ES-I3 (cell line): ENCODE measurements around the gene FLYWCH1.
A peak's percentile ranks its signal among the peaks of the same experiment; 100 is the strongest.
"Not testable (repeated sequence)": the region's sequence is repeated elsewhere in the genome, so short reads cannot be mapped to it uniquely, and the experiment has no call there.

Experiments used
- H3K36me3 ChIP-seq: 2 replicates; pipeline ENCODE4 v1.6.1; 2013; ENCODE audit warnings: mild to moderate bottlenecking, low read length, control low read depth, moderate library complexity; ENCODE audit not compliant: insufficient read depth
- H3K4me1 ChIP-seq: 2 replicates; pipeline ENCODE4 v1.6.1; 2013; ENCODE audit warnings: mild to moderate bottlenecking, control low read depth, low read length; ENCODE audit not compliant: insufficient read depth
- H3K9ac ChIP-seq: 2 replicates; pipeline ENCODE4 v1.6.1; 2013; ENCODE audit warnings: low read depth, mild to moderate bottlenecking, low read length, moderate library complexity
- H3K9me3 ChIP-seq: 2 replicates; pipeline ENCODE4 v1.6.1; 2013; ENCODE audit warnings: mild to moderate bottlenecking, low read length, moderate library complexity; ENCODE audit not compliant: control insufficient read depth, insufficient read depth

The FLYWCH1 gene

DNA sequence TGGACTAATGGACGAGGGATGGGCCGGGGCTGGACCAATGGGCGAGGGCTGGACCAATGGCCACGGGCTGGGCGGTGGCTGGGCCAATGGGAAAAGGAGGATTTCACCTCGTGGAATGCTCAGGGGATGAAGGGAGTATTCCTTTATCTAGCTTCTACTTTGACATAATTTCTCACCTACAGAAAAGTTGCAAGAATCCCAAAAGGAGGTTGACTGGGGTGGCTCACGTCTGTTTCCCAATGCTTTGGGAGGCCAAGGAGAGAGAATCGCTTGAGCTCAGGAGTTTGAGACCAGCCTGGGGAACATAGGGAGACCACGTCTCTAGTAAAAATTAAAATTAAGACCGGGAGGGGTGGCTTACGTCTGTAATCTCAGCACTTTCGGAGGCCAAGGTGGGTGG, 5.7 kb upstream of the FLYWCH1 start:
- no peaks in the 10 kb centered on the region for H3K4me1 ChIP-seq
- no peaks in the 10 kb centered on the region for H3K9me3 ChIP-seq
- H3K9ac ChIP-seq, result peak overlapping the region; percentile 58
- no peaks in the 10 kb centered on the region for H3K36me3 ChIP-seq

DNA sequence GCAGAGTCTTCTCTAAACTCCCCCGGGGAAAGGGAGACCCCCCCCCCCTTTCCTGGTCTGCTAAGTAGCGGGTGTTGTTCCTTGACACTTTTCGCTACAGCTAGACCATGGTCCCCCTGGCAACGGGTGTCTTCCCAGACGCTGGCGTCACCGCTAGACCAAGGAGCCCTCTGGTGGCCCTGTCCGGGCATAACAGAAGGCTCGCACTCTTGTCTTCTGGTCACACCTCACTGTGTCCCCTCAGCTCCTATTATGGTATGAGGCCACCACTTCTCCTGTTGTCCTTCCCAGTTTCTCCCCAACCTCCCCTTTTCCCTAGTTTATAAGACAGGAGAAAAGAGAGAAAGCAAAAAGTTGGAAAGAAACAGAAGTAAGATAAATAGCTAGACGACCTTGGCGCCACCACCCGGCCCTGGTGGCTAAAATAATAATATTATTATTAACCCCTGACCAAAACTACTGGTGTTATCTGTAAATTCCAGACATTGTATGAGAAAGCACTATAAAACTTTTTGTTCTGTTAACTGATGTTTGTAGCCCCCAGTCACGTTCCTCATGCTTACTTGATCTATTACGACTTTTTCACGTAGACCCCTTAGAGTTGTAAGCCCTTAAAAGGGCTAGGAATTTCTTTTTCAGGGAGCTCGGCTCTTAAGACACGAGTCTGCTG, 4.5 kb upstream of the FLYWCH1 start:
- not testable (repeated sequence) for H3K9ac ChIP-seq, H3K36me3 ChIP-seq, H3K9me3 ChIP-seq, H3K4me1 ChIP-seq

DNA sequence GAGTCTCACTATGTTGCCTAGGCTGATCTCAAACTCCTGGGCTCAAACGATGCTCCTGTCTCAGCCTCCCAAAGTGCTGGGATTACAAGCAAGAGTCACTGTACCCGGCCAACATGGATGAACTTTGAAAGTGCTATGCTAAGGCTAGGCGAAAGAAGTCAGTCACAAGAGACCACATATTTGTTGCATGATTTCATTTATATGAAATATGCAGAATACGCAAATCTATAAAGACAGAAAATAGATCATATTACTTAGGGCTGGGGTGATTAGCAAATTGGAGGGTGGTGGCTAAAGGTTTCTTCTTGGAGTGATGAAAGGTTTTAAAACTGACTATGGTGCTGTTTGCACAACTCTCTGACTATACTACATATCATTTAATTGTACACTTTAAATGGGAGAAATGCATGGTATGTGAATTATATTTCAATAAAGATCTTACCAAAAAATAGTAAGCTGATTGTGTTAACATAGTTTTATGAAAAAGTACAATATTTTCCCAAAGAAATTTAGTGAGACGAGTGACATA, 1.2 kb upstream of the FLYWCH1 start:
- Histone ChIP-seq H3K4me1 (no peaks in the 10 kb centered on the region), H3K9me3 (no peaks in the 10 kb centered on the region), H3K9ac (no peak overlapping the region), H3K36me3 (no peaks in the 10 kb centered on the region)

DNA sequence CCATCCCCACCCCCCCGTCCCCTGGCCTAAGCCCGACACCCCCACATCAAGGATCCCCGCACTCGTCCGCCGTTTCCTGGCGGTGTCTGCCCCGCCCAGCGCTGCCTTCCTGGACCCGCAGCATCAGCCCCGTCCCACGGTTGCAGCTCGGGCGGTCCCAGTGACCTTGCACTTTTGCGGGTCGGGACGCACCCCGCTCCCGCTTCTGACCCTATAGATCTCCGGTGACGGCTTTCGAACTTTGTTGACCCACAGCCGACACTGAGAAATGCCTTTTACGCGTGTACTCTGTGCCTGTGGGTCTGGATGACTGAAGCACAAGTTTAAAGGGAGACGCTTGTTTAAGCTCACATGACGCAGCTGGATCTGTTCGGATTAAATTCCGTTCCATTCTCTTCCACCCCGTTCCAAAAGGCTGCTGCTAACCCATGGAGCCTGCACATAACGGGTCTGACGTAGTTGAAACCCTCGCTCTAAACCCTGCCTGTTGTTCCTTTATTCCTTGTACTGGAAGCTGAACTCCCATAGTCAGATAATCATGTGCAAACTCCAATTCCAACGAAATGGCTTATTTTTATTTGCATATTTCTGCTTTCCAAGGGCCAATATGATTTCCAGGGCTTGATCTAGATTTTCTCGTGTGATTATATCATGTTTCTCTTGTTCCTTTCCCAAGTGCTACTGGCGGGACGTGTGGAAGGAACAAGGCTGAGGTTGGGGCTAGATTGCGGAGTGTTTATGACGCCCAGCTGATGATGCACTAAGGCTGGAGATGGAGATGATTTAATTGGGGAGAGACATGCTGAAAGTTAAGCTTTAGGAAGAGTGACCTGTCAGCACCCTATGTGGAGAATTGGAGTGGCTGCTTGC, 834 bp downstream of the FLYWCH1 start:
- Histone ChIP-seq H3K9me3 (no peaks in the 10 kb centered on the region), H3K36me3 (no peaks in the 10 kb centered on the region), H3K4me1 (no peaks in the 10 kb centered on the region), H3K9ac (peak overlapping the region; percentile 92)

DNA sequence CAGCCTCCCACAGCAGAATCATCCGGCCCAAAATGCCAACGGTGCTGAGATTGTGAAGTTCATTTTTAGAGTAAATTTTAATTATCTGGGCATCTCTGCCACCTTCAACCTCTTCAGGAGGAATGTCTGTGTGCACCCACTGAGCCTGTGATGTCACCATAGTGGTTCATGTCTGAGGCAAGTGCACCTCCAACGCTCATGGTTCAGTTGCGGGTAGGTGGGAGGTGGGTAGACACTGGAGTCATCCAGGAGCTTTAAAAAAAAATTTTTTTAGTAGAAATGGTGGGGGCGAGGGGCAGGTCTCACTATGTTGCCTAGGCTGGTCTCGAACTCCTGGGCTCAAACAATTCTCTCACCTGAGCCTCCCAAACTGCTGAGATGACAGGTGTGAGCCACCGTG, 1.9 kb downstream of the FLYWCH1 start:
- no peaks in the 10 kb centered on the region for H3K9me3 ChIP-seq
- H3K36me3 ChIP-seq, result no peaks in the 10 kb centered on the region
- no peak overlapping the region for H3K9ac ChIP-seq
- H3K4me1 ChIP-seq, result no peaks in the 10 kb centered on the region

DNA sequence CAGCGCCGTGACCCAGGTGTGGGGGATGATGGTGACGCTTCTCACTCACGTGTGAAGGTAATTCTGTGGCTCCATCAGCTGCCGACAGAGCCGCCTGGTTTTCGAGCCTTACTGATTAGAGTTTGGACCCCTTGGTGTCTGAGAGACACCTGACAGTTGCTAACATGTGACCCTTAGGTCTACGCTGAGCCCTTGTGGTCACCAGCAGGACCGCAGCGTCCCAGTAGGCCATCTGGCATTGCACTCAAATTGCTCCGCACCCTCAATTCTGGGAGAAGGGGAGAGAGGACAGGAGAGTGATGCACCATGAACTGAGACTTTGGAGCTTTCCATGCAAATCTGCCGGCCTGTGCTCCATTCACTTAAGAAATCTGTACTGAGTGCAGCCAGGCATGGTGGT, 2.5 kb downstream of the FLYWCH1 start:
- Histone ChIP-seq H3K9me3 (no peaks in the 10 kb centered on the region), H3K9ac (no peak overlapping the region), H3K36me3 (no peaks in the 10 kb centered on the region), H3K4me1 (no peaks in the 10 kb centered on the region)

DNA sequence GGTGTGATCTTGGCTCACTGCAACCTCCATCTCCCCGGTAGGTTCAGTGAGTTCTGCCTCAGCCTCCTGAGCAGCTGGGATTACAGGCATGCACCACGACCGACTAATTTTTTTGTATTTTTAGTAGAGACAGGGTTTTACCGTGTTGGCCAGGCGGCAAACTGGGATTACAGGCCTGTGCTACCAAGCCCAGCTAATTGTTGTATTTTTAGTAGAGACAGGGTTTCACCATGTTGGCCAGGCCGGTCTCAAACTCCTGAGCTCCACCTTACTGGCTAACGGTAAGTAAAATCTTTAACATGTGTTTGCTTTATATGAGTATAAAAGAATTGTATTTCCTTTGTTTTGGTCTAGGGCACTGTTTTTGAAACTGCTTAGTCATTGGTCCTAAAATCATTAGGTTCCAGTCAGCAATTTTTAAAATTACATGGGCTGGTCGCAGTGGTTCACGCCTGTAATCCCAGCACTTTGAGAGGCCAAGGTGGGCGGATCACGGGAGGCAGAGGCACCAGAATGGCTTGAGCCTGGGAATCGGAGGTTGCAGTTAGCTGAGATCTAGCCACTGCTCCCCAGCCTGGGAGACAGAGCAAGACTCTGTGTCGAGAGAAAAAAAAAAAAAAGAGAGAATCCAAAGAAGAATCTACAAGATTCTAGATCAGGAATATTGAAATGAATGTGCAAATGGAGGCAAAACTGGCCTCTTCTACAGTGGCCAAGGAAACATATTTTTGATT, 3.6 kb downstream of the FLYWCH1 start:
- Histone ChIP-seq H3K9me3 (no peaks in the 10 kb centered on the region), H3K36me3 (no peaks in the 10 kb centered on the region), H3K4me1 (no peaks in the 10 kb centered on the region), H3K9ac (no peak overlapping the region)

DNA sequence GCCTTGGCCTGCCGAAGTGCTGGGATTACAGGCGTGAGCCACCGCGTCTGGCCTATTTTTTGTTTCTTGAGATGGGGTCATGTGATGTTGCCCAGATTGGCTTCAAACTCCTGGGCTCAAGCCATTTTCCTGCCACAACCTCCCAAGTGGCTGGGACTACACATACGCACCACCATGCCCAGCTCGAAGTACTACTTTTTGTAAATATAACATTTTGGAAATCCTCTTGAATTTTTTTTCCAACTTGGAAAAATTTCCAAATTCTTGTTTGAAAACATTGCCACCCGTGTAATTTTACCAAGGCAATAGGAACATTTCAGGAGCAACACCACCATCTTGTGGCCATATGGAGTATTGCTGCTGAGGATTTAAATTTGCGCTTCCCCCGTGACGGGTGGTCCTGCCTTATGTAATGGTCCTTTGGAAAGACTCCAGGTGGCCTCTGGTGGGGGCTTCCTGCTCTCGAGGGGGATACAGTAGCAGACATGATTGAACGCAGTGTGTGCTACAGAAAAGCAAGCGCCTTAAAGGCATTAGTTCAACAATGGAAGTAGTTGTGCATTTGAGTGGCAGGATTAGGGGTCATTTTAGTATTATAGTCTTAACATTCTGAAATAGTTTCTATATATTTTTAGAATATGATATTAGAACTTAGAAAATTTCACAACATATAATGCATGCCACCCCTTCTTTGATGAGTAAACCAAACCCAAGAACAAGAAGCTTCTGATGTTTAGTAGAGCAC, 8.0 kb downstream of the FLYWCH1 start:
- Histone ChIP-seq H3K4me1 (peaks cover 3% of the 10 kb centered on the region; the same call in 1 of the 2 replicates), H3K9ac (no peak overlapping the region), H3K36me3 (no peaks in the 10 kb centered on the region; the same call in 1 of the 2 replicates), H3K9me3 (no peaks in the 10 kb centered on the region)

DNA sequence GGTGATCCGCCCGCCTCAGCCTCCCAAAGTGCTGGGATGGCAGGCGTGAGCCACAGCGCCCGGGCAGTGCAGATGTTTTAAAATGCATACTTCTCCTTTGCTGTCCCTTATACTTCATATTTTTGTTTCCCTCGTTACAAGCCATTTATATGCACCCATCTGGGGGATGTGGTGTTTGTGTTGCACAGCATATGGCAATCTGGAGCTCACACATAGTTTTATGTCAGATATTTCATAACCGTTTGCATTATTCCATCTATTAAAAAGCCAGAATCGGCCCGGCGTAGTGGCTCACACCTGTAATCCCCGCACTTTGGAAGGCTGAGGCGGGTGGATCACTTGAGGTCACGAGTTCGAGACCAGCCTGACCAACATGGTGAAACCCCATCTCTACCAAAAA, 11.8 kb downstream of the FLYWCH1 start:
- Histone ChIP-seq H3K36me3 (no peaks in the 10 kb centered on the region; the same call in 1 of the 2 replicates), H3K9ac (no peak overlapping the region), H3K9me3 (no peaks in the 10 kb centered on the region), H3K4me1 (peaks cover 5% of the 10 kb centered on the region; the same call in 1 of the 2 replicates)

DNA sequence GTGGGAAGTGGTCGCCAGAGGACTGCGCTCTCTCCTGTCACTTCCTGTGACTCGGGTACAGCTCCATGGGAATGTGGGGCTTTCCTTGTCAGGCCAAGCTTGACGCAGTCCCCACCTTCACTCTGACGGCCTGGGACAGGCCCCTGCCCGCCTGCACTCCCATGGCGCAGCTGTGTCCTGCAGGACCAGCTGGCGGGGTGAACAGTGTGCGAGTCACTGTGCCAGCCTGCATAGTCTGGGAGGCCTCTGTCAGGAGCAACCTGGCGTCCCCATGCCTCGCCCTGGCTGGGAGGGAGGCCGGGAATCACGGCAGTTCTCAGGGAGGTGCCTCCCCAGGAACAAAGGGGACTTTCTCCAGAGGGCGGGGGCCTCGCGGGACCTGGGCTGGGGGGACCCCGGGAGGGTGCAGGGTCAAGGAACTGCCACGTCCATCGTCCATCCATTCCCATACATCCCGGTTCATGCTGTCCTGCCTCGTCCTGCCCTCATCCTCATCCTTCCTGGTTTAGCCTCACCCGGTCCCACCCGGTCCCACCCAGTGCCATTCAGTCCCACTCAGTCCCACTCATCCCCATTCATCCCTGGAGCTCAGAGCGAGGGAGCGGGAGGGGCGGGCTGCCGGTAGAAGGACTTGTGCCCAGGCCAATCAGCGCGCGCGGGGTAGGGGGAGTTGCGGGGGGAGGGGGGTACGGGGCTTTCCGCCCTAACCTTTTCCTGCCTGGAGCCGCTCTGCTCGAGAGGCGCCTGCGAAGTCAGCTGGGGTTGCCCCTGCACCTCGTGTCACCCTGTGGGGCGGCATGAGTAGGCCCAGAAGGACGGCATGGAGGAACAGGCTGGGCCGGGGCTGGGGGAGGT, 13.4 kb downstream of the FLYWCH1 start:
- Histone ChIP-seq H3K4me1 (peaks cover 5% of the 10 kb centered on the region; the same call in 1 of the 2 replicates), H3K9me3 (no peaks in the 10 kb centered on the region), H3K9ac (peak overlapping the region; percentile 55), H3K36me3 (no peaks in the 10 kb centered on the region; the same call in 1 of the 2 replicates)

DNA sequence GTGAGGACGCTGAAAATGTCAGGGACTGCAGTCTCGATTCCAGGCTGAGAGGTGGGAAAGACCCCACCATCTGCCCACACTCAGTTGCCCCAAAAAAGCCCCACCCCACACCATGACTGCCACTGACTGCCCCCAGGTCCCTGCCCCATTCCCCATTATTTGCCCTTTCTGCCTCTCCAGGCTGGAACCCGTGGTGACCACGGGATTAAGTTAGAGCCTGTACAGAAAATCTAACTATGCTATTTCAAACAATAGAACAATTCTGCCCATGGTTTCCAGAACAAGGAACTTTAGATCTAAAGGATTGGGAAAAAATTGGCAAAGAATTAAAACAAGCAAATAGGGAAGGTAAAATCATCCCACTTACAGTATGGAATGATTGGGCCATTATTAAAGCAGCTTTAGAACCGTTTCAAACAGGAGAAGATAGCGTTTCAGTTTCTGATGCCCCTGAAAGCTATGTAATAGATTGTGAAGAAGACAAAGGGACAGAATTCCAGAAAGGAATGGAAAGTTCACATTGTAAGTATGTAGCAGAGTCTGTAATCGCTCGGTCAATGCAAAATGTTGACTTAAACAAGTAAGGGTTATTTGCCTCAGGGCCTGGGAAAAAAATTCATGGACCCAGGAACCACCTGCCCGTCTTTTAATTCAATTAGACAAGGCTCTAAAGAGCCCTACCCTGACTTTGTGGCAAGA, 14.4 kb downstream of the FLYWCH1 start:
- peaks cover 5% of the 10 kb centered on the region; the same call in 1 of the 2 replicates for H3K4me1 ChIP-seq
- H3K36me3 ChIP-seq, result no peaks in the 10 kb centered on the region; the same call in 1 of the 2 replicates
- H3K9ac ChIP-seq, result peak overlapping the region; percentile 55
- H3K9me3 ChIP-seq, result no peaks in the 10 kb centered on the region

DNA sequence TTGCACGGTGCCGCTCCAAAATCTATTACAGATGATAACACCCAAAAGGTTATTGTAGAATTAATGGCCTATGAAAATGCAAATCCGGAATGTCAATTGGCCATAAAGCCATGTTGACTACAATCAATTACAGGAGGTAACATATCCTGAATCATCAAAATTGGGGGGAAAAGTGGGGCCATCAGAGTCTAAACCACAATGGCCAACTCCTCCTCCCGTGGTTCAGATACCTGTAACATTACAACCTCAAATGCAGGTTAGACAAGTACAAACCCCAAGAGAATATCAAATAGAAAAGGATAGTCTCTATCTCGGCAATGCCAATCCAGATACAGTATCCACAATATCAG, 14.9 kb downstream of the FLYWCH1 start:
- H3K4me1 ChIP-seq, result peaks cover 5% of the 10 kb centered on the region; the same call in 1 of the 2 replicates
- H3K36me3 ChIP-seq, result no peaks in the 10 kb centered on the region; the same call in 1 of the 2 replicates
- H3K9ac ChIP-seq, result peak overlapping the region; percentile 21; the same call in 1 of the 2 replicates
- no peaks in the 10 kb centered on the region for H3K9me3 ChIP-seq
